H9 (cell line): ENCODE data around the gene SLC5A7. TPM values are rescaled to one million over a fixed set of nuclear protein-coding genes. Genes with fewer than 3 reads are reported as not detected.

Experiments
- DNase-seq: peaks from one replicate; pipeline ENCODE4 v3.0.0-alpha.2; 2017
- H2AFZ ChIP-seq: one replicate; pipeline ENCODE4 v1.6.1; 2013; ENCODE audit warnings: mild to moderate bottlenecking, low read length, control low read depth, moderate library complexity
- H2AK5ac ChIP-seq: 2 replicates; pipeline ENCODE4 v1.6.1; 2013; ENCODE audit warnings: low read length, control low read depth, mixed read lengths; ENCODE audit not compliant: insufficient read length
- H2BK120ac ChIP-seq: one replicate; pipeline ENCODE4 v1.6.1; 2013; ENCODE audit warnings: low read depth, mild to moderate bottlenecking, low read length, control low read depth, inconsistent platforms; ENCODE audit not compliant: poor library complexity, severe bottlenecking
- H2BK12ac ChIP-seq: 2 replicates; pipeline ENCODE4 v1.6.1; 2013; ENCODE audit warnings: low read length, control low read depth, mixed read lengths, low read depth; ENCODE audit not compliant: insufficient read length
- H2BK15ac ChIP-seq: 2 replicates; pipeline ENCODE4 v1.6.1; 2013; ENCODE audit warnings: low read depth, low read length, control low read depth
- H2BK20ac ChIP-seq: one replicate; pipeline ENCODE4 v1.6.1; 2013; ENCODE audit warnings: low read depth, mild to moderate bottlenecking, low read length, control low read depth, inconsistent platforms; ENCODE audit not compliant: poor library complexity, severe bottlenecking
- H2BK5ac ChIP-seq: 2 replicates; pipeline ENCODE4 v1.6.1; 2013; ENCODE audit warnings: low read length, control low read depth, mixed read lengths; ENCODE audit not compliant: insufficient read length
- H3K14ac ChIP-seq: 2 replicates; pipeline ENCODE4 v1.6.1; 2013; ENCODE audit warnings: low read length, control low read depth; ENCODE audit not compliant: insufficient read depth
- H3K18ac ChIP-seq: 2 replicates; pipeline ENCODE4 v1.6.1; 2013; ENCODE audit warnings: low read depth, mild to moderate bottlenecking, mixed read lengths, low read length, control low read depth; ENCODE audit not compliant: insufficient read length
- H3K23ac ChIP-seq: 2 replicates; pipeline ENCODE4 v1.6.1; 2013; ENCODE audit warnings: low read length, control low read depth, mixed read lengths, low read depth; ENCODE audit not compliant: insufficient read length
- H3K23me2 ChIP-seq: 2 replicates; pipeline ENCODE4 v1.6.1; 2013; ENCODE audit warnings: low read depth, mild to moderate bottlenecking, mixed read lengths, low read length, control low read depth; ENCODE audit not compliant: insufficient read length, poor library complexity, severe bottlenecking
- H3K27ac ChIP-seq: 2 replicates; pipeline ENCODE4 v1.5.1; 2013; ENCODE audit warnings: low read length, control low read depth, mixed read lengths, low read depth; ENCODE audit not compliant: insufficient read length
- H3K27me3 ChIP-seq: 2 replicates; pipeline ENCODE4 v1.6.1; 2013; ENCODE audit warnings: low read length, control low read depth, inconsistent platforms; ENCODE audit not compliant: insufficient read depth
- H3K4ac ChIP-seq: 2 replicates; pipeline ENCODE4 v1.6.1; 2013; ENCODE audit warnings: low read depth, mild to moderate bottlenecking, control low read depth, inconsistent platforms, low read length, moderate library complexity
- H3K4me1 ChIP-seq: 2 replicates; pipeline ENCODE4 v1.6.1; 2013; ENCODE audit warnings: low read length, control low read depth, inconsistent platforms; ENCODE audit not compliant: insufficient read depth
- H3K4me2 ChIP-seq: 2 replicates; pipeline ENCODE4 v1.6.1; 2013; ENCODE audit warnings: low read length, control low read depth, mixed read lengths; ENCODE audit not compliant: insufficient read length, insufficient read depth
- H3K56ac ChIP-seq: 2 replicates; pipeline ENCODE4 v1.6.1; 2013; ENCODE audit warnings: low read depth, mild to moderate bottlenecking, mixed read lengths, low read length, control low read depth; ENCODE audit not compliant: insufficient read length
- H3K79me1 ChIP-seq: 2 replicates; pipeline ENCODE4 v1.6.1; 2013; ENCODE audit warnings: low read depth, mild to moderate bottlenecking, moderate library complexity, low read length, control low read depth, inconsistent platforms; ENCODE audit not compliant: insufficient read depth, poor library complexity, severe bottlenecking
- H3K79me2 ChIP-seq: 2 replicates; pipeline ENCODE4 v1.6.1; 2013; ENCODE audit warnings: low read length, control low read depth, inconsistent platforms; ENCODE audit not compliant: insufficient read depth
- H3K9ac ChIP-seq: 2 replicates; pipeline ENCODE4 v1.6.1; 2013; ENCODE audit warnings: low read length, control low read depth, mixed read lengths; ENCODE audit not compliant: insufficient read length; ENCODE audit errors: extremely low read depth
- H3K9me3 ChIP-seq: one replicate; pipeline ENCODE4 v1.6.1; 2013; ENCODE audit warnings: low read depth, low read length, inconsistent platforms; ENCODE audit not compliant: control insufficient read depth
- H3T11ph ChIP-seq: one replicate; pipeline ENCODE4 v1.6.1; 2013; ENCODE audit warnings: mild to moderate bottlenecking, low read length, control low read depth, inconsistent platforms
- H4K20me1 ChIP-seq: one replicate; pipeline ENCODE4 v1.6.1; 2013; ENCODE audit not compliant: control insufficient read depth, insufficient read length, insufficient read depth
- H4K5ac ChIP-seq: 2 replicates; pipeline ENCODE4 v1.6.1; 2013; ENCODE audit warnings: low read depth, mild to moderate bottlenecking, mixed read lengths, low read length, control low read depth; ENCODE audit not compliant: insufficient read length
- H4K8ac ChIP-seq: replicated peaks from 2 replicates; pipeline ENCODE4 v1.6.1; 2013; ENCODE audit warnings: low read length, control low read depth, mixed read lengths, low read depth; ENCODE audit not compliant: insufficient read length
- H4K91ac ChIP-seq: 2 replicates; pipeline ENCODE4 v1.6.1; 2013; ENCODE audit warnings: low read depth, mild to moderate bottlenecking, moderate library complexity, mixed read lengths, low read length, control low read depth; ENCODE audit not compliant: insufficient read length
- H3K27ac Mint-ChIP-seq, 3 experiments: 2 replicates in 2 of 3; 3 replicates in 1 of 3; pipeline ENCODE4 v1.8.0; 2020 to 2021; ENCODE audit warnings: mixed read lengths in 3 of 3, mild to moderate bottlenecking in 1 of 3, moderate library complexity in 1 of 3
- H3K27me3 Mint-ChIP-seq: 2 replicates; pipeline ENCODE4 v1.8.0; 2021; ENCODE audit warnings: low read depth, mild to moderate bottlenecking, moderate library complexity, mixed read lengths
- H3K36me3 Mint-ChIP-seq, 3 experiments: 2 replicates in 2 of 3; 3 replicates in 1 of 3; pipeline ENCODE4 v1.8.0; 2020 to 2021; ENCODE audit warnings: low read depth in 3 of 3, mixed read lengths in 3 of 3; ENCODE audit not compliant: insufficient read depth in 1 of 3
- H3K4me1 Mint-ChIP-seq, 2 experiments: 2 replicates each; pipeline ENCODE4 v1.8.0; 2020; ENCODE audit warnings: mixed read lengths in 2 of 2
- H3K4me3 Mint-ChIP-seq, 2 experiments: 2 replicates in 1 of 2; 3 replicates in 1 of 2; pipeline ENCODE4 v1.8.0; 2020 to 2021; ENCODE audit warnings: mild to moderate bottlenecking in 2 of 2, mixed read lengths in 2 of 2, moderate library complexity in 1 of 2
- H3K9me3 Mint-ChIP-seq, 2 experiments: 2 replicates in 1 of 2; 3 replicates in 1 of 2; pipeline ENCODE4 v1.8.0; 2020; ENCODE audit warnings: mild to moderate bottlenecking in 2 of 2, mixed read lengths in 2 of 2, moderate library complexity in 1 of 2
- WGBS: extraction: QIAGEN DNeasy Blood & Tissue Kit; methylation state at CpG from one replicate; pipeline ENCODE4 v1.1.7; 2013; ENCODE audit warnings: missing lambda C conversion rate, low lambda C conversion rate, mixed read lengths; ENCODE audit not compliant: insufficient read length; ENCODE audit errors: extremely low coverage; 5-methylcytosine and 5-hydroxymethylcytosine counted together
- total RNA-seq: library from RNA; stranded (reverse); gene quantifications from 2 replicates; pipeline ENCODE4 v1.2.1, GENCODE V29; 2021
- TF ChIP-seq, protein P1 (sequence below): fragments of 200-600 bp; sonication (generic); conservative IDR thresholded peaks from 3 replicates; pipeline ENCODE4 v1.8.0; 2021; ENCODE audit warnings: antibody characterized with exemption, mild to moderate bottlenecking

The SLC5A7 gene
- total RNA-seq, 1 experiment from 2014 or later: 0.11 TPM

DNA sequence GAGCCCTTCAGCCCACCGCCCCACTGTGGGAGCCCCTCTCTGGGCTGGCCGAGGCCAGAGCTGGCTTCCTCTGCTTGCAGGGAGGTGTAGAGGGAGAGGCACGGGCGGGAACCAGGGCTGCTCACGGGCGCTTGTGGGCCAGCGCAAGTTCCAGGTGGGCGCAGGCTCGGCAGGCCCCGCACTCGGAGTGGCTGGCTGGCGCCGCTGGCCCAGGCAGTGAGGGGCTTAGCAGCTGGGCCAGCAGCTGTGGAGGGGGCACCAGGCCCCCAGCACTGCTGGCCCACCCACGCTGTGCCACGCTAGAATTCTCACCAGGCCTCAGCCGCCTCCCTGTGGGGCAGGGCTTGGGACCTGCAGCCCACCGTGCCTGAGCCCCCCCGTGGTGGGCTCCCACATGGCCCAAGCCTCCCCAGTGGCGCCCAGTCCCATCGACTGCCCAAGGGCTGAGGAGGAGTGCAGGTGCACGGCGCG is 45.2 kb downstream of the SLC5A7 start:
- no peak overlapping the region for H2AK5ac ChIP-seq
- no peak overlapping the region for H3K18ac ChIP-seq
- no peak overlapping the region for H4K5ac ChIP-seq
- Mint-ChIP-seq H3K9me3 (peaks cover 18 to 21% of the 10 kb centered on the region in 2 experiments), H3K36me3 (peaks cover 8 to 25% (median 20%) of the 10 kb centered on the region in 3 experiments), H3K4me3 (no peak overlapping the region), H3K27ac (no peak overlapping the region), H3K27me3 (peaks cover 1% of the 10 kb centered on the region; the same call in 1 of the 2 replicates), H3K4me1 (peaks cover 6 to 7% of the 10 kb centered on the region in 2 experiments)
- WGBS: no CpG with 5 or more reads among the region's 23 CpGs
- H3K9ac ChIP-seq: no peak overlapping the region
- no peak overlapping the region for H4K91ac ChIP-seq
- H2BK15ac ChIP-seq: no peak overlapping the region
- no peak overlapping the region for H3K4me2 ChIP-seq
- no peak overlapping the region for H3K23ac ChIP-seq
- no peak overlapping the region for H2BK5ac ChIP-seq
- TF ChIP-seq, protein P1, sequence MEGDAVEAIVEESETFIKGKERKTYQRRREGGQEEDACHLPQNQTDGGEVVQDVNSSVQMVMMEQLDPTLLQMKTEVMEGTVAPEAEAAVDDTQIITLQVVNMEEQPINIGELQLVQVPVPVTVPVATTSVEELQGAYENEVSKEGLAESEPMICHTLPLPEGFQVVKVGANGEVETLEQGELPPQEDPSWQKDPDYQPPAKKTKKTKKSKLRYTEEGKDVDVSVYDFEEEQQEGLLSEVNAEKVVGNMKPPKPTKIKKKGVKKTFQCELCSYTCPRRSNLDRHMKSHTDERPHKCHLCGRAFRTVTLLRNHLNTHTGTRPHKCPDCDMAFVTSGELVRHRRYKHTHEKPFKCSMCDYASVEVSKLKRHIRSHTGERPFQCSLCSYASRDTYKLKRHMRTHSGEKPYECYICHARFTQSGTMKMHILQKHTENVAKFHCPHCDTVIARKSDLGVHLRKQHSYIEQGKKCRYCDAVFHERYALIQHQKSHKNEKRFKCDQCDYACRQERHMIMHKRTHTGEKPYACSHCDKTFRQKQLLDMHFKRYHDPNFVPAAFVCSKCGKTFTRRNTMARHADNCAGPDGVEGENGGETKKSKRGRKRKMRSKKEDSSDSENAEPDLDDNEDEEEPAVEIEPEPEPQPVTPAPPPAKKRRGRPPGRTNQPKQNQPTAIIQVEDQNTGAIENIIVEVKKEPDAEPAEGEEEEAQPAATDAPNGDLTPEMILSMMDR: no peak
- H3K4ac ChIP-seq: no peak overlapping the region
- no peaks in the 10 kb centered on the region for H3K27me3 ChIP-seq
- no peak overlapping the region for H2BK20ac ChIP-seq
- no peaks in the 10 kb centered on the region for H3K4me1 ChIP-seq
- H2BK120ac ChIP-seq: no peak overlapping the region
- H2BK12ac ChIP-seq: no peak overlapping the region
- no peak overlapping the region for H3K27ac ChIP-seq
- H3K9me3 ChIP-seq: peaks cover 13% of the 10 kb centered on the region
- no peaks in the 10 kb centered on the region for H3K23me2 ChIP-seq
- no peak overlapping the region for H3K56ac ChIP-seq
- H2AFZ ChIP-seq: no peak overlapping the region
- no peak overlapping the region for H4K8ac ChIP-seq
- H3K79me2 ChIP-seq: no peaks in the 10 kb centered on the region
- no peak for DNase-seq
- no peak overlapping the region for H3T11ph ChIP-seq
- no peaks in the 10 kb centered on the region for H4K20me1 ChIP-seq
- H3K14ac ChIP-seq: no peak overlapping the region
- H3K79me1 ChIP-seq: no peaks in the 10 kb centered on the region
